RWPE1 (cell line): Measurements from ENCODE around the gene SLC29A3.

Source experiments
- CTCF ChIA-PET: fragments of 350-600 bp; sonication (Branson Sonifier 250); formaldehyde crosslinking; extraction: SDS; loops from one replicate; lab custom pipeline; 2021; lab: Yijun Ruan, JAX
- POLR2A ChIA-PET: fragments of 400-600 bp; formaldehyde crosslinking; extraction: SDS; loops from one replicate; lab custom pipeline; 2020; ENCODE audit warnings: antibody characterized with exemption; ENCODE audit not compliant: low non-redundant PET; lab: Yijun Ruan, JAX
- DNase-seq: peaks from one replicate; pipeline ENCODE4 v3.0.0; 2012; ENCODE audit warnings: low spot score
- H3K27ac ChIP-seq: fragments of 450-650 bp; 2 replicates; pipeline ENCODE4 v1.5.1; 2017
- CTCF ChIP-seq: fragments of 450-650 bp; conservative IDR thresholded peaks from 2 replicates; pipeline ENCODE4 v1.5.1; 2017; ENCODE audit warnings: low read depth, mild to moderate bottlenecking

SLC29A3 gene

GRCh38 chr10:71402005-71402404 lies 82.9 kb downstream of the SLC29A3 start:
- TF ChIP-seq CTCF = no peak
- POLR2A ChIA-PET = no interaction called here
- H3K27ac ChIP-seq = no peak overlapping the region
- DNase-seq = no peak
- CTCF ChIA-PET = no interaction called here

GRCh38 chr10:71404503-71405295 lies 85.6 kb downstream of the SLC29A3 start:
- no peak for DNase-seq
- no peak for TF ChIP-seq CTCF
- ChIA-PET CTCF (interaction anchor here (0.5 kb wide), 1 partner anchor 45 kb away, joined by 3 read pairs; no protein-coding TSS in a partner anchor), POLR2A (no interaction called here)
- no peak overlapping the region for H3K27ac ChIP-seq

- POLR2A ChIA-PET = no interaction called here
- no peak for DNase-seq
- no peak for TF ChIP-seq CTCF
- H3K27ac ChIP-seq = no peak overlapping the region
- CTCF ChIA-PET = interaction anchor here (0.5 to 0.9 kb wide), 3 partner anchors 18 to 288 kb away, joined by 3 read pairs; no protein-coding TSS in a partner anchor
Observed at GRCh38 chr10:71406878-71407277, 87.8 kb downstream of the SLC29A3 start.

GRCh38 chr10:71408436-71409225 lies 89.6 kb downstream of the SLC29A3 start:
- TF ChIP-seq CTCF = no peak
- no peak overlapping the region for H3K27ac ChIP-seq
- POLR2A ChIA-PET = no interaction called here
- CTCF ChIA-PET = no interaction called here
- DNase-seq = no peak

- H3K27ac ChIP-seq = no peak overlapping the region
- ChIA-PET POLR2A (no interaction called here), CTCF (interaction anchor here (0.5 to 0.8 kb wide), 2 partner anchors 73 to 161 kb away, joined by 3 to 5 read pairs; no protein-coding TSS in a partner anchor)
- no peak for TF ChIP-seq CTCF
- DNase-seq = no peak
Observed at GRCh38 chr10:71409516-71410104, 90.6 kb downstream of the SLC29A3 start.
